ENCODE data around the gene ITPA. TPM values are rescaled to one million over a fixed set of nuclear protein-coding genes. Genes with fewer than 3 reads are reported as not detected.

The ITPA gene
- total RNA-seq, 4 donors from 2014 or later = 21.8 to 51.8 (median 38.8) TPM

DNA sequence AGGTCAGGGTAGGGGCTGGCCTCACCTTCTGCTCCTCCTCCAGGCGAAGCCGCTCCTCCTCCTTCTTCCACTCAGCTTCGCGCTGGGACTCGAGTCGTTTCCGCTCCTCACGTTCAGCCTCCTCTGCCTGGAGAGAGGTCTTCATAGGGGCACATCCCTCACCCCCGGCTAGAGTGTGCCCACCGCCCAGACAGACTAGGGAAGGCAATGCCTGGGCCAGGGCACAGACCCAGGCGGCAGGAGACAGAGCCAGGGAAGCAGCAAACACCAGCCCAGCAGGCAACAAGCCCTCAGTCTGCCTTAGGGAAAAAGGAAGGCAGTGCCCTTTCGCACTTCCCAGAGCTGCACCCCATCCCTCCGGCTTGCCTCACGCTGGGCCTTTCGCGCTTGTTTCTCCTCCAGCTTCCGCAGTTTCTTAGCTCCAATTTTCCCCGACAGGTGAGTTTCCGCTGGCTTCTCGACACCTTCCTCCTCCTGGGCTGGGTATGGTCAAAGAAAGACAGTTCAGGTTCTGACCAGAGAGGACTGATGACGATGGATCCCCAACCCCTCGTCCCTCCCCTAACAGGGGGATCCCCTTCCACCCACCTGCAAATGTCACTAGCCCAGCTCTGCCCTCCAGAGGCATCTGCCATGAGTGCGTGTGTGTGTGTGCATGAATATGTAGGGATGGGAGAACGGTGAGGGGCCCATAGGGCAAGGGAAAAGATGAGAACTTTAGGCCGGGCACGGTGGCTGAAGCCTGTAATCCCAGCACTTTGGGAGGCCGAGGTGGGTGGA lies 9.1 kb upstream of the ITPA start:
- TF ChIP-seq, protein P1, sequence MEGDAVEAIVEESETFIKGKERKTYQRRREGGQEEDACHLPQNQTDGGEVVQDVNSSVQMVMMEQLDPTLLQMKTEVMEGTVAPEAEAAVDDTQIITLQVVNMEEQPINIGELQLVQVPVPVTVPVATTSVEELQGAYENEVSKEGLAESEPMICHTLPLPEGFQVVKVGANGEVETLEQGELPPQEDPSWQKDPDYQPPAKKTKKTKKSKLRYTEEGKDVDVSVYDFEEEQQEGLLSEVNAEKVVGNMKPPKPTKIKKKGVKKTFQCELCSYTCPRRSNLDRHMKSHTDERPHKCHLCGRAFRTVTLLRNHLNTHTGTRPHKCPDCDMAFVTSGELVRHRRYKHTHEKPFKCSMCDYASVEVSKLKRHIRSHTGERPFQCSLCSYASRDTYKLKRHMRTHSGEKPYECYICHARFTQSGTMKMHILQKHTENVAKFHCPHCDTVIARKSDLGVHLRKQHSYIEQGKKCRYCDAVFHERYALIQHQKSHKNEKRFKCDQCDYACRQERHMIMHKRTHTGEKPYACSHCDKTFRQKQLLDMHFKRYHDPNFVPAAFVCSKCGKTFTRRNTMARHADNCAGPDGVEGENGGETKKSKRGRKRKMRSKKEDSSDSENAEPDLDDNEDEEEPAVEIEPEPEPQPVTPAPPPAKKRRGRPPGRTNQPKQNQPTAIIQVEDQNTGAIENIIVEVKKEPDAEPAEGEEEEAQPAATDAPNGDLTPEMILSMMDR (IDR thresholded peaks at IDR 0.05; ENCODE audit: low read depth) = no peak

DNA sequence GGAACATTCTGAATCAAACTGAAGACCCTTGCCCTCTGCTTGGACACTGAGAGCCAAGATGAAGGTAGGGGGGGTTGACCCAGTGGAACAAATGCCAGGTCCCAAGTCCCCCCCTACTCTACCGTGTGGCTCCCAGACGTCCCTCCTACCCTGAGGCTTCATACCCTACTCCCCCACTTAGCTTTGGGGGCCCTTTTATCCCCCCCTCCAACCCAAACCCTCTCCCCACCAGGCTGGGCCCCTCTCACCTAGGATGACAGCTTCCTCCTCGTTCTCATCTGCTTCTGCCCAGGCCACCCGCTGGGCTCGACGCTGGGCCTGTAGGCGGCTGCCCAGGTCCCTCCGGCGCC lies 6.4 kb upstream of the ITPA start:
- TF ChIP-seq, protein P1 (IDR thresholded peaks at IDR 0.05; ENCODE audit: low read depth) = no peak

DNA sequence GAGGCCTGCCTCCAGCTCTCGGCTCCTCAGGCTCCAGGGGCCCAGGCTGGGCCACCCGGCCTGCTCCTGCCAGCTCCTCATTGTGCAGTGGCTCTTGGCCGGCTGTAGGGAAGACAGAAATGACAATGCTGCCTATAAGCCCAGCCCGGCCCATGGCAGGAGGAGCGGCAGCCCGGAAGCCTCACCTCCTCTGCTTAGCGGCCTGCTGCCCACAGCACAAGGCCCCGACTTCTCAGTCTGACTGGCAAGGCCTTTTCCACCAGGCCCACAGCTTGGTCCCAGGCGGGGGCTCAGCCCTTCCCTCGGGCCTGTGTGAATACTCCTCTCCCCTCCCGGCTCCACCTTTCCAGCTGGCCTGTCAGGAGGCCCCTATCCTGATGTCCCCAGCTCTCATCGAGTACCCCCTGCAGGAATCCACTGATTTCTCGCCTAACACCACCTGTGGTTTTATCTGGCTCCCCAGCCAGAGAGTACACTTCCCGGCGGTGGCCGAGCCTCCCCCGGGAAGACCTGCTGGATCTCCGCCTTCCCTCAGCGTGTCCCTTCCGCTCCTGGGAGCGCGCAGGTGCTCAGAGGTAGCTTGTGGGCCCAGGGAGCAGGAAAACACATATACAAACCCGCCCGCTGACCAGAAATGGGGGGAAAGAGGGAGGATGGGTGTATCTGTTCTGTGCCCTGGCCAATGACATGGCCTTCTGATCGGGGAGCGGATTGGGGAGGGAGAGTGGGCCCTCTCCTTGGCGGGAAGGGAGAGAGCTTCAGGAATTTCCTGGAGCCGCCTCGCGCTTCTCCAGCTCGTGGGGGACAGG lies 5.8 kb upstream of the ITPA start:
- TF ChIP-seq, protein P1 (IDR thresholded peaks at IDR 0.05; ENCODE audit: low read depth) = no peak

DNA sequence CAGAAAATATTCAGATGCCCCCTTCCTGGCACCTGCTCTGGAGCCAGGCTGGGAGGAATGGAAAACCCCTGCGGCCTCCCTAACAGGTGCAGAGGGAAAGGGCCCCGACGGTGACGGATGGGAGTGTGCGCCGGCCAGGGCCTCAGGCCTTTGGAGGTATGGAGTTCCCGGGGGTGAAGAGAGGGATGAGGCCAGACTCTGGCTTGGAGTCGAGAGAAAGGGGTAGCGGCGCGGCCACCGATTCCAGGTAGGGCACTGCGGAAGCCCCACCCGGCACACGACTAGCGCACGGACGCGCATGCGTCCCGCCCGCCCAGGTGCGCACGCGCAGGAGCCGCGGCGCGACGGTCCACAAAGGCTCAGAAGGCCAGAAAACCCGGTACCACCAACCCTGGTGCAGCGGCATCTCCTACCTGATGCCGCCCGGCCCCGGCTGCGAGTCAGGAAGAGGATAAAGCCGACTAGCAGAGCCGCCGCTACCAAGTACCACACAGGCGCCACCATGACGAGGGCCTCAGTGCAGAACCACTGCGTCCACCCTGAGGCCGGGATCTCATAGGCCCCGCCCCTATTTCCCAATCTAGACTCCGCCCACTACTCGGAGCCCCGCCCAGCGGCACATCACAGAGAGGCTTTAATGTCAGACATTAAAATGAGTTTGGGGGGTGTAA lies 5.0 kb upstream of the ITPA start, which contains the start of gene DDRGK1:
Gene DDRGK1, minus strand, starts transcription at position 559 of the 671 bp plus-strand sequence. Its CDS starts 55 bp downstream, at position 504.
- TF ChIP-seq, protein P1 (IDR thresholded peaks at IDR 0.05; ENCODE audit: low read depth) = no peak

DNA sequence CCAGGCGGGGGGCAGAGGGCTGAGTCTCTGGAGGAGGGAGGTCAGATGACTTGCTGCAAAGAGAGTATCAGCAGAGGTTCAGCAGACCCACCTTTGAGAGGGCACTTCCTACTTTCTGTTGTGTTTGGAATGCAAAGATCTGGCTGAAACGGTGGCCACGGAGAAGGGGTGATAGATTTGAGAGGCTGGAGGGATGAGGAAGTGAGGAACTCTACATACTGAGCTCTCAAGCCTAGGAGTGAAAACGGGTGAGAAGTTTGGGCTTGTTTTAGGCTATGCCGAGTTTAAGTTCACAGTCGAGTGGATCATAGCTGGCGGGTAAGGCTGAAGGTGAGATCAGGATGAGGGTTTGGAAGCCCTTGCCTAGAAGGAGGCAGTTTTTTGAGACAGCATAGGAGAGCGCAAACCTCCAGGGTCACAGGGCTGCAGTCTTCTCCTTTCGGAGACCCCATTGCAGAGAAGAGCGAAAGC lies 477 bp upstream of the ITPA start:
- TF ChIP-seq, protein P1 (IDR thresholded peaks at IDR 0.05; ENCODE audit: low read depth) = no peak

DNA sequence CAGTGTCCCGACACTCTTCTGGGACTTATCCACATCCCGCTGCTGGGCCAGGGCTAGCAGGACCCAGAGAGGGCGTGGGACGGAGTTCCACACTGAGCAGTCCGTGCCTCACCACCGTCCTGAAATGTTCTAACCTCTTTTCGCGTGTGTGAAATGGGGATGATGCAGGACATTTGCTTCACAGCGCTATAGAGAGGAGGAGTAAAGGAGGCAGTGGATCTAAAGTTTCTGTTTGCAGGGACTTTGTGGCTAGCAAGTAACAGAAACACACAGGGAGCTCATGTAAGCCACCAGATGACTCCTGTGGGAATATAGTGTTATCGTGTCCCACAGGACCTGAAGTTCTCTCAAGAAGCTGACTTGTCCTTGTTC lies 634 bp downstream of the ITPA start:
- TF ChIP-seq, protein P1 (IDR thresholded peaks at IDR 0.05; ENCODE audit: low read depth) = no peak

DNA sequence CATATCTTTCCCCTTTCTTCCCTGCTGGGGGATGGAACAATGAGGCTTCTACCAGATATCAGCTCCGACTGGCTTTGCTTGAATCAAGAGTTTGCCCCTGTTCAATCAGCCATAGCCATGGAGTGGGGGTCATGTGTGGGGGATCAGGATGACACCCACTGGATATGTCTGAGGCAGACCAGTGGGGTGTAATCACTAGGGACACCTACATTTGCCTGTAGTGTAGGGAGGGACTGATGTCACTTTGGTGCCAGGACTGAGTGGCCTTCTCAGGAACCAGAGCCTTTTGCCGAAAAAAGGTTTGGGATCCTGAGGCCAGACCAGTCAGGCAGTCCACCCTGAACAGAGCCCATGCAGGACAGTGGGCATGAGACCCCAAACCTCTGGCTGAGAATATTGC lies 1.0 kb downstream of the ITPA start:
- TF ChIP-seq, protein P1 (IDR thresholded peaks at IDR 0.05; ENCODE audit: low read depth) = no peak

Measured in subcutaneous adipose tissue (tissue), 4 donors.